Testis (tissue), 2 donors: Measurements from ENCODE around the gene RBFOX1.

Source experiments
- POLR2A ChIP-seq: fragments of 450-650 bp; IDR thresholded peaks from one replicate; pipeline ENCODE4 v1.6.1; 2017; ENCODE audit warnings: antibody characterized with exemption, mild to moderate bottlenecking, moderate library complexity
- TF ChIP-seq, protein P1 (sequence below), 3 experiments: fragments of 450-650 bp in 2 of 3; fragments of 200-600 bp in 1 of 3; sonication (generic) in 1 of 3; IDR thresholded peaks; one replicate each; pipeline ENCODE4 v1.5.1; 2016 to 2019; ENCODE audit warnings: antibody characterized with exemption in 3 of 3, mild to moderate bottlenecking in 2 of 3, moderate library complexity in 1 of 3

DNA sequence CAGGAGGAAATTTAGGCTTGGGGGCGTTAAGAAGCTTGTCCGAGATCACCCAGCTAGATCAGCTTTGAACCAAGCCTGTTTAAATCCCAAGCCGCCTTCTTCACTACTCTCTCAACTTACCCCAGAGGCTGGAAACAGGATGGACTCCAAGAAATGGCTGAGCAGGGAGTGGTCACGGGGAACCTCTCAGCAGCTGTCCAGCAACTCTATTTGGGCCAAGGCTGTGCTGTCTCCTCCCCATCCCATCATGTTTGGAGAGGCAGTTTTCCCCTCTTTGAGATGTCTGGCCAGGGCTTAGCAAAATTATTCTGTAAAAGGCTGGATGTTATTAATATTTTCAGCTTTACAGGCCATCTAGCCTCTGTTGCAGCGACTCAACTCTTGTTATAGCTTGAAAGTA is 305.7 kb downstream of the RBFOX1 start:
- TF ChIP-seq, protein P1, sequence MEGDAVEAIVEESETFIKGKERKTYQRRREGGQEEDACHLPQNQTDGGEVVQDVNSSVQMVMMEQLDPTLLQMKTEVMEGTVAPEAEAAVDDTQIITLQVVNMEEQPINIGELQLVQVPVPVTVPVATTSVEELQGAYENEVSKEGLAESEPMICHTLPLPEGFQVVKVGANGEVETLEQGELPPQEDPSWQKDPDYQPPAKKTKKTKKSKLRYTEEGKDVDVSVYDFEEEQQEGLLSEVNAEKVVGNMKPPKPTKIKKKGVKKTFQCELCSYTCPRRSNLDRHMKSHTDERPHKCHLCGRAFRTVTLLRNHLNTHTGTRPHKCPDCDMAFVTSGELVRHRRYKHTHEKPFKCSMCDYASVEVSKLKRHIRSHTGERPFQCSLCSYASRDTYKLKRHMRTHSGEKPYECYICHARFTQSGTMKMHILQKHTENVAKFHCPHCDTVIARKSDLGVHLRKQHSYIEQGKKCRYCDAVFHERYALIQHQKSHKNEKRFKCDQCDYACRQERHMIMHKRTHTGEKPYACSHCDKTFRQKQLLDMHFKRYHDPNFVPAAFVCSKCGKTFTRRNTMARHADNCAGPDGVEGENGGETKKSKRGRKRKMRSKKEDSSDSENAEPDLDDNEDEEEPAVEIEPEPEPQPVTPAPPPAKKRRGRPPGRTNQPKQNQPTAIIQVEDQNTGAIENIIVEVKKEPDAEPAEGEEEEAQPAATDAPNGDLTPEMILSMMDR (IDR thresholded peaks at IDR 0.05), result no peak
- no peak for TF ChIP-seq POLR2A
